NK-92 (cell line): ENCODE results near the gene ACOT4.
"Not testable (repeated sequence)": the region's sequence is repeated elsewhere in the genome, so short reads cannot be mapped to it uniquely, and the experiment has no call there.

Experiments used
- DNase-seq: peaks from one replicate; lab custom pipeline; 2025; ENCODE audit not compliant: unreplicated experiment; lab: John Stamatoyannopoulos, UW

ACOT4 gene

DNA sequence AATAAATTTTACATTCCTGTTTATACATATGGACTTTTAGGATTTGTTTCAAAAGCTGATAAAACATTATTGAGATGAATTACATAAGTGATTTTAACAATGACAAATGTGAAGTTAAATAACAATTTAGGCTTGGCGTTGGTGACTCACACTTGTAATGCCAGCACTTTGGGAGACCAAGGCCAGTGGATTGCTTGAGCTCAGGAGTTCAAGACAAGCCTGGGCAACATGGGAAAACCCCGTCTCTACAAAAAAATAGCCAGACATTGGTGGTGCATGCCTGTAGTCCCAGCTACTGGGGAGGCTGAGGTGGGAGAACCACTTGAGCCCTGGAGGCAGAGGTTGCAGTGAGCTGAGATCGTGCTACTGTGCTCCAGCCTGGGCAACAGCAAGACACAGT, 15.3 kb upstream of the ACOT4 start:
- no peak for DNase-seq

GRCh38 chr14:73577214-73577613, 14.5 kb upstream of the ACOT4 start:
- not testable (repeated sequence) for DNase-seq

DNA sequence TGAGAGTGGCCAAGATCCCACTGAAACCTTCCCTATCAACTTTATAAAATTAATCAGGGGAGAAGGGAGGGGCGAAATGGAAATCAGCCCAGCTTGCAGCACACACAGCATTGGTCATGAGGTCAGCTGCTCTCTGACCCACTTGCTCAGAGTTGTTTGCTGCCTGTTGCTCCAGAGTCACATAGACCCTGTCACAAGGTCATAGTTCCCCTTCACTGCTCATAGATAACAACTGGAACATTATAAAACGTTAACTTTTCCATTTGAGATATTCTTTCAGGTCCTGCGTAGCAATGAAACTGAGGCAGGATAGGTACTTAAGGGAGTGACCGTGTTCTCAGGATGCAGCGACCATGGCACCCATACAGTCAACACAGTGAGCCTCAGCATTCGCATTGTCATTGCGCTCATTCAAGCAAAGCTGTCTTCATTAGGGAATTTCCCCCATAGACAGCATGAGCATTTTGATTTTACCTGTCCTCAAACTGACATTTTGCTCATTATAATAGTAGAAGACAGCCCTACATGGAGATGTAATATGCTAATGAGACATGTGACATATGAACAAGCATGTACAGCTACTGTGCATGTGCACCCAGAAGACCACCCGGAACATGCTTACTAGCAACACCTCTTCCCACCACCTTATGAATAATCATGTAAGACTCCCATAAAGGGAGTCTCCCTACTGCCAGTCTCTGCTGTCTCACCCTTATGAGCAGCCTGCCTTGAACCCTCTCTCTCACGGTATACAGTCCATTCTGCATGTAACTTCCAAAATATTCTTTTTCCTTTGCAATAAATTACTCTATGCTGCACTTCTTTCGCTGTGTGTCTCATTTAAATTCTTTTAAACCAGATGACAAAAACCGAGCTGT, 9.3 kb upstream of the ACOT4 start:
- DNase-seq, result not testable (repeated sequence)

DNA sequence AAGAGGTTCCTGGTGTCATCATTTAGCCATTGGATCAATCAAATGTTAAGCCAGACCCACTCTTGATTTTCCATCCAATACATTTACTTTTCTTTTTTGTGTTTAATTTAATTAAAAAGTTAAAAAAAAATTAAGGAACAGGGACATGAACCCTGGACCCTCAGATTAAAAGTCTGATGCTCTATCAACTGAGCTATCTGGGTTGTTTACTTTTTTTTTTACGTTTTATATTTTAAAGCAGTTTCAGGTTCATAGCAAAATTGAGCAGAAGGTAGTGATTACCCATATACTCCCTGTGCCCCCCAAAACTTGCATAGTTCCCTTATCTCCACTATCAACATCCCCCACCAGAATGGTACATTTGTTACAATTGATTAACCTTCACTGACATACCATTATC, 3.0 kb upstream of the ACOT4 start:
- DNase-seq, result no peak

- DNase-seq, result no peak
Observed at GRCh38 chr14:73589116-73589515, 2.6 kb upstream of the ACOT4 start.

DNA sequence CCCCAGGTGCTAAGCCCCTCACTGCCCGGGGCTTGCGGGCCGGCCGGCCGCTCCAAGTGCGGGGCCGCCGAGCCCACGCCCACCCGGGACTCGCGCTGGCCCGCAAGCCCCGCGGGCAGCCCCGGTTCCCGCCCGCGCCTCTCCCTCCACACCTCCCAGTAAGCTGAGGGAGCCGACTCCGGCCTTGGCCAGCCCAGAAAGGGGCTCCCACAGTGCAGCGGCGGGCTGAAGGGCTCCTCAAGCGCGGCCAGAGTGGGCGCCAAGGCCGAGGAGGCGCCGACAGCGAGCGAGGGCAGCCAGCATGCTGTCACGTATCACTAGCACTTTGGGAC, 1.0 kb upstream of the ACOT4 start:
- not testable (repeated sequence) for DNase-seq

DNA sequence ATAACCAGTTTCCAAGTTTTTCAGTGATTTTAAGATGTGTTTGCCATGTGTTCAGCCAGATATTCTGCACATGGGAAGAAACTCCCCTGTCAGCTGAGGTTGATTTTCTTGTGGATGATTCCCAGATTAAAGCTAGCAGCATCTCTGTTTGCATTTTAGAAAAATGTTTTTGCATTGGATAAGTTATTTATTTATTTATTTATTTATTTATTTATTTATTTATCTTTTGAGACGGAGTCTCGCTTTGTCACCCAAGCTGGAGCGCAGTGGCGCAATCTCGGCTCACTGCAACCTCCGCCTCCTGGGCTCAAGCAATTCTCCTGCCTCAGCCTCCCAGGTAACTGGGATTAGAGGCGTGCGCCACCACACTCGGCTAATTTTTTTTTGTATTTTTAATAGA, 2.8 kb downstream of the ACOT4 start:
- DNase-seq, result no peak

DNA sequence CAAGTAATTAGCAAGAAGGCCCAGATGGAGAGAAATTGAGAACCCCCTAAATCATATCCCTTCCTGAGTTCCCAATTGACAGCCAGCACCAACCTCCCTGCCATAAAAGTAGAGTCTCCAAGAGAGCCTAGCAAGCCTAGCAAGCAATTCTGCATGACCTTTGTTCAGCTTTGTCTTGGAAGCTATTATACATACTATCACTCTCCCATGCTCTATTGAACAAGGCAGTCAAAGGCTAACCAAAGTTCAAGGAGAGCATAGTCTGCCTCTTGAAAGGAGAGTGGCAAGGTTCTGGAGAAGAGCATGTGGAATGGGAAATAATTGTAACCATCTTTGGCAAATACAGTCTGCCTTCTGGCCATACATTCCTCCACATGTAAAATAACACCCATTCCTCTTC, 7.8 kb downstream of the ACOT4 start:
- no peak for DNase-seq

- DNase-seq, result no peak
Observed at GRCh38 chr14:73602994-73603393, 11.3 kb downstream of the ACOT4 start.

- DNase-seq, result no peak
Observed at GRCh38 chr14:73606271-73606670, 14.6 kb downstream of the ACOT4 start.

GRCh38 chr14:73607241-73607640, 15.6 kb downstream of the ACOT4 start:
- DNase-seq, result no peak

DNA sequence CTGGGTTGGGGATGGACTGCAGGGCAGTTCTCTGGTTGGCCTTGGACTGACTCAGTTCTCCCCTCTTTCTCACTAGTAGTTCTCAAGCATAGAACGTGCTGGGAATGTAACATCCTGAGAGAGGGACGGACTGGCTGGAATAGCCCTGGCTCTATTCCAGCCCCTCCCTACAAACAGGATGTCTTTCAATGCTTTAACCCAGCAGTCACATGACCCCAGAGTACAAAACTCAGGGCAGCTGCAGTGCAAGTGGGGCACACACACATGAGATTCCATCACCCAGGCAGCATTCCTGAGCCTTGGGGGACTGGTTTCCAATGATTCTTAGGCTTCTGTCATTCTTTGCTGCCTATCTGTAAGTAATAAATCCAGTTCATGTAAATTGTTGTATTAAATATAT, 19.0 kb downstream of the ACOT4 start:
- no peak for DNase-seq

DNA sequence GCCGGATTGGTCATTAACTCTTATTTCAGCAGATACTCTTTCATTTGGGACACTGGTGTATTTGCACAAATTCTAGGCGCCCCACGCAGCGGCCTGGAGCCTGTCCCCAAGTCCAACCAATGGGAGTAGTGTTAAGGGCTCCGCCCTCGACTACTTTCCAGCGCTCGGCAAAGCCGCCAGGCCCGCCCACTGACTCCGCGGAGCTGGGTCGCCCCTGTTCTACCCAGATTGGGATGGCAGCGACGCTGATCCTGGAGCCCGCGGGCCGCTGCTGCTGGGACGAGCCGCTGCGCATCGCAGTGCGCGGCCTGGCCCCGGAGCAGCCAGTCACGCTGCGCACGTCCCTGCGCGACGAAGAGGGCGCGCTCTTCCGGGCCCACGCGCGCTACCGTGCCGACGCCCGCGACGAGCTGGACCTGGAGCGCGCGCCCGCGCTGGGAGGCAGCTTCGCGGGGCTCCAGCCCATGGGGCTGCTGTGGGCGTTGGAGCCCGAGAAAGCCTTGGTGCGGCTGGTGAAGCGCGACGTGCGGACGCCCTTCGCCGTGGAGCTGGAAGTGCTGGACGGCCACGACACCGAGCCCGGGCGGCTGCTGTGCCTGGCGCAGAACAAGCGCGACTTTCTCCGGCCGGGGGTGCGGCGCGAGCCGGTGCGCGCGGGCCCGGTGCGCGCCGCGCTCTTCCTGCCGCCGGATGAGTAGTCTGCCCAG, 20.8 kb downstream of the ACOT4 start, which contains the start of gene ACOT6:
TSS of gene ACOT6 (plus strand) at position 179 of the 707 bp plus-strand sequence. CDS start at position 234, 55 bp downstream.
- no peak for DNase-seq

- DNase-seq, result no peak
Observed at GRCh38 chr14:73613046-73613383, 21.3 kb downstream of the ACOT4 start.

- DNase-seq, result no peak
Observed at GRCh38 chr14:73613419-73613963, 21.8 kb downstream of the ACOT4 start.

- no peak for DNase-seq
Observed at GRCh38 chr14:73616831-73617230, 25.2 kb downstream of the ACOT4 start.

DNA sequence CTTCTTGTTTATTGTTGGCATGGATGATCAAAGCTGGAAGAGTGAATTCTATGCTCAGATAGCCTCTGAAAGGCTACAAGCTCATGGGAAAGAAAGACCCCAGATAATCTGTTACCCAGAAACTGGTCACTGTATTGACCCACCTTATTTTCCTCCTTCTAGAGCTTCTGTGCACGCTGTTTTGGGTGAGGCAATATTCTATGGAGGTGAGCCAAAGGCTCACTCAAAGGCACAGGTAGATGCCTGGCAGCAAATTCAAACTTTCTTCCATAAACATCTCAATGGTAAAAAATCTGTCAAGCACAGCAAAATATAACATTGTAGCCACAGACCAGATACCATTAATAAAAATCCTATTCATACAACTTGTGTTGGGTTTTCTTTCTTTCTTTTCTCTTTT, 27.9 kb downstream of the ACOT4 start:
- no peak for DNase-seq

DNA sequence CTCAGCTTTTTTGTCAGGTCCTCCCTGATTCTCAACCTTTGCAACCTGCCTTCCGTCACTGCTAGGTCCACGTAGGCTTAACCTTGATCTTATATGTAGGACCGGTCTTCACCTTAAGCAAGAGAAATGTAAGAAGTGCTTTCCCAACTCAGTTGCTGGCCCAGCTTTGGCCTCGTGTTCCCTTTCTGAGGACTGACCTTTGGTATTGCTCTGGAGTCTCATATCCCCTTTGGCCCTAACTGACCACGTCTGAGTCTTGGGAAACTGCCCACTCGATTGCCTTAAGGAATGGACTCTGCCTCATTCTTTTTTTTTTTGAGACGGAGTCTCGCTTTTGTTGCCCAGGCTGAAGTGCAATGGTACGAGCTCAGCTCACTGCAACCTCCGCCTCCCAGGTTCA, 28.6 kb downstream of the ACOT4 start:
- DNase-seq, result no peak

GRCh38 chr14:73623504-73624054, 31.9 kb downstream of the ACOT4 start:
- no peak for DNase-seq

GRCh38 chr14:73625706-73626105, 34.0 kb downstream of the ACOT4 start:
- no peak for DNase-seq

- DNase-seq, result no peak
Observed at GRCh38 chr14:73627151-73627558, 35.5 kb downstream of the ACOT4 start.
